Activated T-cell treated with anti-CD3 and anti-CD28 coated beads for 48 hours (primary cell): ENCODE measurements around the gene IER5L.

ENCODE experiments used
- DNase-seq: peaks from one replicate; pipeline ENCODE4 v3.0.0-alpha.2; 2020; ENCODE audit warnings: low read depth

Gene IER5L

GRCh38 chr9:129177791-129178567, at the start of gene IER5L:
TSS of gene IER5L (minus strand) at chr9:129178261. CDS start at chr9:129178052, 209 bp downstream.
- peak; percentile 93 for DNase-seq

GRCh38 chr9:129227843-129228189, 49.8 kb upstream of the IER5L start:
- DNase-seq, result no peak

- DNase-seq, result no peak
These were observed 47.8 kb upstream of the IER5L start for GRCh38 chr9:129225815-129226214.

- no peak for DNase-seq
These were observed 47.4 kb upstream of the IER5L start for GRCh38 chr9:129225490-129225778.

- no peak for DNase-seq
These were observed 46.8 kb upstream of the IER5L start for GRCh38 chr9:129224618-129225489.

GRCh38 chr9:129223551-129224208, 45.6 kb upstream of the IER5L start:
- DNase-seq, result no peak

- DNase-seq, result no peak
These were observed 44.8 kb upstream of the IER5L start for GRCh38 chr9:129222819-129223218.

- no peak for DNase-seq
These were observed 44.0 kb upstream of the IER5L start for GRCh38 chr9:129221979-129222635.

- no peak for DNase-seq
These were observed 43.2 kb upstream of the IER5L start for GRCh38 chr9:129221233-129221632.

- DNase-seq, result no peak
These were observed 42.7 kb upstream of the IER5L start for GRCh38 chr9:129220771-129221170.

GRCh38 chr9:129218918-129219317, 40.9 kb upstream of the IER5L start:
- DNase-seq, result no peak

GRCh38 chr9:129218272-129218625, 40.2 kb upstream of the IER5L start:
- DNase-seq, result no peak

GRCh38 chr9:129213551-129213950, 35.5 kb upstream of the IER5L start:
- no peak for DNase-seq

GRCh38 chr9:129211686-129212085, 33.6 kb upstream of the IER5L start:
- no peak for DNase-seq

GRCh38 chr9:129210125-129210524, 32.1 kb upstream of the IER5L start:
- no peak for DNase-seq

GRCh38 chr9:129209580-129209979, 31.5 kb upstream of the IER5L start:
- no peak for DNase-seq

- no peak for DNase-seq
These were observed 31.0 kb upstream of the IER5L start for GRCh38 chr9:129209109-129209508.

GRCh38 chr9:129208207-129209032, 30.4 kb upstream of the IER5L start:
- DNase-seq, result peak; percentile 51

- no peak for DNase-seq
These were observed 28.8 kb upstream of the IER5L start for GRCh38 chr9:129206905-129207304.

GRCh38 chr9:129206401-129206800, 28.3 kb upstream of the IER5L start:
- DNase-seq, result no peak

GRCh38 chr9:129204840-129205239, 26.8 kb upstream of the IER5L start:
- DNase-seq, result no peak

- DNase-seq, result no peak
These were observed 25.5 kb upstream of the IER5L start for GRCh38 chr9:129203556-129203909.
